SKM-1 treated with dmso at 0.1 percent for 144 hours (cell line): ENCODE data around the gene ID2.

Experiments used
- DNase-seq: peaks from one replicate; lab custom pipeline; 2025; ENCODE audit not compliant: unreplicated experiment; lab: John Stamatoyannopoulos, UW

Gene ID2

GRCh38 chr2:8684540-8684877 lies 2.7 kb downstream of the ID2 start:
- DNase-seq = peak; percentile 18

- peak; percentile 18 for DNase-seq
These were observed 3.2 kb downstream of the ID2 start for GRCh38 chr2:8684878-8685696.

GRCh38 chr2:8685697-8686358 lies 4.0 kb downstream of the ID2 start:
- peak; percentile 23 for DNase-seq

GRCh38 chr2:8691859-8692437 lies 10.1 kb downstream of the ID2 start:
- no peak for DNase-seq

GRCh38 chr2:8692783-8693156 lies 10.9 kb downstream of the ID2 start:
- no peak for DNase-seq

- DNase-seq = no peak
These were observed 11.4 kb downstream of the ID2 start for GRCh38 chr2:8693157-8693821.

GRCh38 chr2:8694737-8695136 lies 12.9 kb downstream of the ID2 start:
- no peak for DNase-seq

GRCh38 chr2:8697190-8697589 lies 15.3 kb downstream of the ID2 start:
- no peak for DNase-seq

- no peak for DNase-seq
These were observed 18.0 kb downstream of the ID2 start for GRCh38 chr2:8699839-8700238.

GRCh38 chr2:8701681-8702379 lies 20.0 kb downstream of the ID2 start:
- DNase-seq = no peak

GRCh38 chr2:8704906-8705305 lies 23.1 kb downstream of the ID2 start:
- no peak for DNase-seq

- no peak for DNase-seq
These were observed 27.8 kb downstream of the ID2 start for GRCh38 chr2:8709611-8710010.

GRCh38 chr2:8710951-8711350 lies 29.1 kb downstream of the ID2 start:
- no peak for DNase-seq

GRCh38 chr2:8714283-8714682 lies 32.4 kb downstream of the ID2 start:
- no peak for DNase-seq

- no peak for DNase-seq
These were observed 33.1 kb downstream of the ID2 start for GRCh38 chr2:8714971-8715370.

GRCh38 chr2:8719528-8719927 lies 37.7 kb downstream of the ID2 start:
- DNase-seq = no peak

- no peak for DNase-seq
These were observed 38.9 kb downstream of the ID2 start for GRCh38 chr2:8720741-8721140.

- DNase-seq = no peak
These were observed 39.6 kb downstream of the ID2 start for GRCh38 chr2:8721410-8721809.

GRCh38 chr2:8722986-8723385 lies 41.1 kb downstream of the ID2 start:
- DNase-seq = no peak

GRCh38 chr2:8725838-8726237 lies 44.0 kb downstream of the ID2 start:
- DNase-seq = no peak

- DNase-seq = no peak
These were observed 46.6 kb downstream of the ID2 start for GRCh38 chr2:8728305-8729015.
